ENCODE data around the gene PRR12. TPM values are rescaled to one million over a fixed set of nuclear protein-coding genes. Genes with fewer than 3 reads are reported as not detected.
"Not testable (repeated sequence)": the region's sequence is repeated elsewhere in the genome, so short reads cannot be mapped to it uniquely, and the experiment has no call there.

PRR12 gene
- total RNA-seq, 1 donor from 2014 or later, result 15.6 TPM

GRCh38 chr19:49602806-49603205 lies 11.8 kb downstream of the PRR12 start:
- no peak for ATAC-seq
- intact Hi-C loops (cut with micrococcal nuclease), result no loop called here
- no peak for DNase-seq

DNA sequence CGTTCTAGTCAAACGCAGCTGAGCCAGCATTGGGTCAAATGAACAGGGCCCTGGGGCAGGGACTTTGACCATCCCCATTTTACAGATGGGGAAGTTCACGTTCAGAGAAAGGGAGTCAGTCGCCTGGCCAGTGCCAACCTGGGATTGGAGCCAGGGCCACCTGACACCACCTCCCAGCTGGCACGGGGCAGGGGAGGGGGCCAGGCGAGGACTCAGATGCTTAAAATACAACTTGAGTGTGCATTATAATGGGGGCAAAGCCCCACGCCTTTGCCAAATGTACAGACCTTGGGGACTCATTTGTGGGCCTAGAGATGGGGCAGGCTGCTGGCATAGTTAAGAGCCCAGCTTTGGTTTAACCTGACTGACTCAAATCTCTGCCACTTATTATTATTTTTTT lies 14.6 kb downstream of the PRR12 start:
- ATAC-seq (no peak), DNase-seq (no peak)
- intact Hi-C loops (cut with micrococcal nuclease), result no loop called here

DNA sequence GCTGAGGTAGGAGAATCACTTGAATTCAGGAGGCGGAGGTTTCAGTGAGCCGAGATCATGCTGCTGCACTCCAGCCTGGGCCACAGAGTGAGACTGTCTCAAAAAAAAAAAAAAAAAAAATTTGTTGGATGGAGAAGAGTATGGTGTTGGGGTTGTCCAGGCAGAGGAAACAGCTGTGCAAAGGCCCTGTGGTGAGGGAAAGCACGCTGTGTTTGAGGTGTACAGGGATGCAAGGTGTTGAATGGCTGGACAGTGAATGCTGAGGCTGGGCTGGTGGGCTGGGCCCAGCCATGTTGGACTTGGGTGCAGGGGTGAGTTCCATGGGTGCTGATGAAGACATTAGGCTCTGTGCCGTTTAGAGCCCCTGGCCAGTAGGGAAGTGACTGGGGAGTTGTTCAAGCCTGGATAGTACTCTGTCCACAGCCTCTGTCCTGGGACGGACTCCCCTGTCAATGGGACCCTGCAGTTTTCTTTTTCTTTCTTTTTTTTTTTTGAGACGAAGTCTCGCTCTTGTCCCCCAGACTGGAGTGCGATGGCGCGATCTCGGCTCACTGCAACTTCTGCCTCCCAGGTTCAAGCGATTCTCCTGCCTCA lies 18.6 kb downstream of the PRR12 start:
- intact Hi-C loops (cut with micrococcal nuclease), result no loop called here
- ATAC-seq, result no peak
- DNase-seq, result no peak

DNA sequence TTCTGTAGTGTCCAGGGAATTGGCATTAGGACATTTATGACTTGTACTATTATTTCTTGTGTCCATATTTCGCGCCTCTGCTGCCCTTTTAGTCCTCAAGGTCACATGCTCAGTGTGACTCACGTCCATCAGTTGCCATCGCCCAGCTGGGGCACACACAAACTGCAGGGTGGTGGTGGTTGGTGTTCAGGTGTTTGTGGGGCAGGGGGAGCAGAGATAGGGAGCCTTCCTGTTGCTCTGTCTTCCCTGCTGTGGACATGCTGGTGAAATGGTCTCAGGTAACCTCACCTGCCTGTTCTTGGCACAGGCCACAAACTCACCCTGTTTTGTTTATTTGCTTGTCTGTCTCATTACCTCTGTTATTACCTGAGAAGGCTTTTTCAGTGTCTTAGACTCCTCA lies 22.4 kb downstream of the PRR12 start:
- DNase-seq (no peak), ATAC-seq (no peak)

GRCh38 chr19:49614096-49614833 lies 23.3 kb downstream of the PRR12 start:
- intact Hi-C loops (cut with micrococcal nuclease), result no loop called here
- no peak for DNase-seq
- no peak for ATAC-seq

More for the DNA sequence above, 22.4 kb downstream of the PRR12 start:
- intact Hi-C loops (cut with micrococcal nuclease), result no loop called here

GRCh38 chr19:49615861-49616260 lies 24.9 kb downstream of the PRR12 start:
- ATAC-seq (no peak), DNase-seq (no peak)
- intact Hi-C loops (cut with micrococcal nuclease), result no loop called here

DNA sequence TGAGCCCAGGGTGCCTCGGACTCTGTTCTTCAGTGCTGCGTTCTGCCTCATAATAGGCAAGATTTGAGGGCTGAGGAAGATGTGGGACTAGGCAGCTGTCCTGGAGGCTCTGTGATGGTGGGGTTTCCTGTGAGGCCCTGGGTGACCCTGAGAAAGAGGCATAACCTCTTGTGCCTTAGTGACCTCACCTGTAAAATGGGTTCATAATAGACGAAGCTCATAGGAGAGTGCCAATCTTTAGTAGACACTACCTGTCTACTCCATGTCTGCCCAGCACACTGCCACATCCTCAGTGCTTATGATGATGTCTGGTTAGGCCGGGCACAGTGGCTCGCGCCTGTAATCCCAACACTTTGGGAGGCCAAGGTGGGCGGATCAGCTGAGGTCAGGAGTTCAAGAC lies 25.6 kb downstream of the PRR12 start:
- ATAC-seq (no peak), DNase-seq (no peak)
- intact Hi-C loops (cut with micrococcal nuclease), result no loop called here

GRCh38 chr19:49616945-49617344 lies 26.0 kb downstream of the PRR12 start:
- intact Hi-C loops (cut with micrococcal nuclease), result no loop called here
- DNase-seq (no peak), ATAC-seq (no peak)

DNA sequence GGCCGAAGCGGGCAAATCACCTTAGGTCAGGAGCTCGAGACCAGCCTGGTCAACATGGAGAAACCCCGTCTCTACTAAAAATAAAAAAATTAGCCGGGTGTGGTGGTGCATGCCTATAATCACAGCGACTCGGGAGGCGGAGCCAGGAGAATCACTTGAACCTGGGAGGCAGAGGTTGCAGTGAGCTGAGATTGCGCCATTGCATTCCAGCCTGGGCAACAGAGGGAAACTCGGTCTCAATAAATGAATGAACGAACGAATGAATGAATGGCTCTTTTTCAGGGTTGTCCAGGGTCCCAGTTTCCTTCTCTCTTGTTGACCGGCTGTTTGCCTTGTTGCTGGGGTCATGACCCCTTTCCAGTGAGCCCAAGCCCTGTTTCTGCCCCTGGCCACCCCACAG lies 26.9 kb downstream of the PRR12 start:
- intact Hi-C loops (cut with micrococcal nuclease); ATAC-seq: not testable (repeated sequence)

GRCh38 chr19:49624967-49625910 lies 34.3 kb downstream of the PRR12 start:
- ATAC-seq (no peak), DNase-seq (no peak)
- intact Hi-C loops (cut with micrococcal nuclease), result no loop called here

More for the DNA sequence above, 26.9 kb downstream of the PRR12 start:
- not testable (repeated sequence) for DNase-seq

- no peak for ATAC-seq
- intact Hi-C loops (cut with micrococcal nuclease), result no loop called here
- DNase-seq, result no peak
Observed at GRCh38 chr19:49626226-49626625, 35.2 kb downstream of the PRR12 start.

DNA sequence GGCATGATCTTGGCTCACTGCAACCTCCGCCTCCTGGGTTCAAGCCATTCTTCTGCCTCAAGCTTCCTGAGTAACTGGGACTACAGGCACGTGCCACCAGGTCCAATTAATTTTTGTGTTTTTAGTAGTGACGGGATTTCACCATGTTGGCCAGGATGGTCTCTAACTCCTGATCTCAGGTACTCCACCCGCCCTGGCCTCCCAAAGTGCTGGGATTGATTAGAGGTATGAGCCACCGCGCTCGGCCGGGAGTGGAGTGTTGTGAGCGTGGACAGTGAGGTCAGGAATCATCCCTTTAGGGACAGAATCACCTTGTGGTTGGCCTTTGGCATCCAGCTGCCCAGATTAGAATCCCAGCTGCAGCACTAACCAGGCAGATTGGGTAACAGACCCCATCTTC lies 38.7 kb downstream of the PRR12 start:
- DNase-seq, result no peak
- intact Hi-C loops (cut with micrococcal nuclease), result no loop called here
- no peak for ATAC-seq

DNA sequence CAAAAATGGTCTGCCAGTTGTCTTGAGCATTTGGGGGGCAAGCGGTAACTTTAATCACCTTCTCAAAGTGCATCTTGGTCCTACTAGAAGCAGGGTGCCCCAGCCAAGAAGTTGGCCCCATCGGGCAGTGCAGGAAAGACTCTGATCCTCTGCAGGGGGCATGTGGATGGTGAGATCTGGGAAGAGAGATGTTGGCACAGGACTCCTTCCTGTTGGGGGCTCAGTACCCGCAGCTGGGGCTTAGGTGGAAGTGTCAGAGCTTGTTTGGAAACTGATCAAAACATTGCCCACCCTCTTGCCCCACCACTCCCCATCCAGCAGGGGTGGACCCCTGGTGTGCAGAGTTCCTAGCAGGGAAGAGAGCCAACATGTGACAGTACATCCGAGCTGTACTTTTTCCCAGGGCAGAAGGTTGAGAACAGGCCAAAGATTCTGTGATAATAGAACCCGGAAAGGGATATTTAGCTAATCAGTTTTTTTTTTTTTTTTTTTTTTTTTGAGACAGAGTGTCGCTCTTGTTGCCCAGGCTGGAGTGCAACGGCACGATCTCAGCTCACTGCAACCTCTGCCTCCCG lies 40.1 kb downstream of the PRR12 start:
- intact Hi-C loops (cut with micrococcal nuclease), result no loop called here
- no peak for DNase-seq
- peak; percentile 21 for ATAC-seq

DNA sequence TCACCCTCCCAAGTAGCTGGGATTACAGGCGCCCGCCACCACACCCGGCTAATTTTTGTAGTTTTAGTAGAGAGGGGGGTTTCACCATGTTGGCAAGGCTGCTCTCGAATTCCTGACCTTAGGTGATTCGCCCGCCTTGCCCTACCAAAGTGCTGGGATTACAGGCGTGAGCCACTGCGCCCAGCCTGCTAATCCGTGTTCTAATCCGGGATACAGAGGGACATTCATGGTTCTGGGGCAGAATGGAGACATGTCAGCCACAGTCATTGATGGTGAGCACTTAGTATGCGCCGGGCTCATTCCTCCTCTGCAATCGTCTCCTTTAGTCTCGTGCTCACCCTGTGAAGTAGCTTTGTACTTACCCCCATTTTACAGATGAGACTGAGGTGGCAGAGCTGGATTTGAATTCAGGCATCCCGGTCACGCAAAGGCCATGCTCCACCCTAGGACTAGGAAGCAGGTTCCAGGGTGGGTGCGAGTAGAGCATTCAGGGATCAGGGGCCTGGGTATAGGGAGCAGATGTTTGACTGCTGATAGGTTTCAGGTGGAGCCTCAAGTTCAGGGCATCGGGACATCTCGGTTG lies 40.7 kb downstream of the PRR12 start:
- intact Hi-C loops (cut with micrococcal nuclease), result no loop called here
- DNase-seq (no peak), ATAC-seq (no peak)

- ATAC-seq (no peak), DNase-seq (no peak)
- intact Hi-C loops (cut with micrococcal nuclease), result no loop called here
Observed at GRCh38 chr19:49632576-49632975, 41.6 kb downstream of the PRR12 start.

DNA sequence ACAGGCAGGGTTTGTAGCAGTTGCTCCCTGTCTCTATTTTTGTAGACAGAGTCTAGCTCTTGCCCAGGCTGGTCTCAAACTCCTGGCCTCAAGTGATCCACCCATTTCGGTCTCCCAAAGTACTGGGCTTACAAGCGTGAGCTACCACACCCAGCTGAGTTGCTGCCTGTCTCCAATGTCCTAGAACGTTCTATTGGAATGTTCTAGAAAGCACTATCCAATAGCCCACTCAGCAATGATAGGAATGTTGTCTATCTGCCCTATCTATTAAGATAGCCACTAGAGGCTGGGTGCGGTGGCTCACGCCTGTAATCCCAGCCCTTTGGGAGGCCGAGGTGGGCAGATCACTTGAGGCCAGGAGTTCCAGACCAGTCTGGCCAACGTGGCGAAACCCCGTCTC lies 42.3 kb downstream of the PRR12 start:
- intact Hi-C loops (cut with micrococcal nuclease); ATAC-seq; DNase-seq: not testable (repeated sequence)

DNA sequence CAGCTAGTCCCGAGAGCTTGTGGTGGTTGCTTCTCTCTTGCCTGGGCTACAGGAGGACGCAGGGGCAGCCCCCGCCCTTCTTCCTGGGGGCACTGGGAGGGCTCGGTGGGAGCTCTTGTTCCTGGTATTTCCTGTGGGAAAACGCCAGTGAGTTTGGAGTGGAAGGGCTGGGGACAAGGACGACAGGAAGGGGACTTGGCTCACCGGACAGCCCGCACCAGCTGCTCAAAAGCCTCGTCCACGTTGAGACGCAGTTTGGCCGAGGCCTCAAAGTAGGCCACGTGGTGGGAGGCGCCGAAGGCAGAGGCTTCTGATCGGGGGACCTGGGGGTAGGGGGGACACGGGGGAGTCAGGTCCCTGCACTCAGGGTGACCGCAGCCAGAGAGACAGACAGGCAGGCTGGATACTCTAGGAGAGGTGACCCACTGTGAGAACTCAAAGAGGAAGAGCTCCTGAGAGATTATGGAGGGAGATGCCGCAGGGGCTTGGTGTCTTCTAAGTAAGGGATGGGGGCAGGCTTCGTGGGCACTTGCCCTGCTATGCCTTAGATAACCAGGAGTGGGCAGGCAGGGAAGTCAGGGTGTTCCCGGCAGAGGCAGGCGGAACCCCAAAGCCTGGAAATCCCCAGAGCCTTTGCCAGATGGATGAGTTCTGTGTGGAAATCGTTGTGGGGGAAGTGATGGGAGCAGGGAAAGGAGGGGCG lies 44.7 kb downstream of the PRR12 start:
- intact Hi-C loops (cut with micrococcal nuclease), result no loop called here
- ATAC-seq (no peak), DNase-seq (no peak)

GRCh38 chr19:49636233-49636932 lies 45.4 kb downstream of the PRR12 start:
- DNase-seq, result no peak
- no peak for ATAC-seq
- intact Hi-C loops (cut with micrococcal nuclease), result no loop called here

All from left ventricle myocardium superior (tissue), 1 donor.